ENCODE results near the gene FARS2. TPM values are rescaled to one million over a fixed set of nuclear protein-coding genes. Genes with fewer than 3 reads are reported as not detected.

The FARS2 gene
- total RNA-seq, 2 experiments from 2014 or later: 13.8 to 14.3 TPM

DNA sequence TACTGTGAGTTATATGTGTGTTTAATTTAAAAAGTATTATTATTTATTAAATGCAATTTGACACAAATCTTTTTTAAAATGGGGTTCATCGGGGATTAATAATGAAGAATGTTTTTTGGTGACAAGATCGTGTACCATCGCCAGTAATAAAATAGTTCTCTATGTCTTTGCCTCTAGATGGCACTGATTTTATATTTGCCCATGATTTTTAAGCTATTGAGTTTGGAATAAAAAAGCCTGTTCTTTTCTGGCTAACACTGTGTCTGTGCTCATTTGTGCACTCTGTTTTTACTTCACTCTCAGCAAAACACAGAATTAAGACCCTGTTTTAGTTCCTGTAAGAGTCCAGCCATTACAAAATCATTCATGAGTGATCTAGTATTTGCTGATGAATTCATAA lies 127.0 kb downstream of the FARS2 start:
- no peak for DNase-seq (ENCODE audit: low spot score)
- H3K36me3 ChIP-seq (ENCODE audit: insufficient read depth, low read length): no peaks in the 10 kb centered on the region
- 0 out of 2 replicates have a peak, but pooled peaks cover 6% of the 10 kb centered on the region for H4K20me1 ChIP-seq (ENCODE audit: insufficient read depth, low read length)
- no peak overlapping the region for H2AFZ ChIP-seq (ENCODE audit: low read length)
- ChIA-PET CTCF (ENCODE audit: unreplicated experiment) (no interaction called here), POLR2A (interaction anchor here (0.5 to 1.0 kb wide), 2 partner anchors 9 to 1838 kb away, joined by 3 to 6 read pairs; no protein-coding TSS in a partner anchor)
- no peaks in the 10 kb centered on the region for H3K9me2 ChIP-seq (ENCODE audit: insufficient read depth, low read length)
- intact Hi-C loops (cut with micrococcal nuclease; ENCODE audit: unreplicated experiment): no loop called here
- no peak overlapping the region for H3K4me3 ChIP-seq (ENCODE audit: low read depth, low read length, poor library complexity, severe bottlenecking)
- no peak overlapping the region for H3K4me2 ChIP-seq (ENCODE audit: low read length)
- H3K9me3 ChIP-seq (ENCODE audit: low read length): no peaks in the 10 kb centered on the region
- BruUV-seq (replicated peaks): no TSS peak
- H3K79me2 ChIP-seq (ENCODE audit: insufficient read depth, low read depth, low read length): no peaks in the 10 kb centered on the region
- H3K4me1 ChIP-seq (ENCODE audit: insufficient read depth, low read length, poor library complexity, severe bottlenecking): no peaks in the 10 kb centered on the region
- TF ChIP-seq EZH2phosphoT487 (IDR thresholded peaks at IDR 0.05; ENCODE audit: borderline replicate concordance, low read depth, low read length): no peak
- TF ChIP-seq, protein P1, sequence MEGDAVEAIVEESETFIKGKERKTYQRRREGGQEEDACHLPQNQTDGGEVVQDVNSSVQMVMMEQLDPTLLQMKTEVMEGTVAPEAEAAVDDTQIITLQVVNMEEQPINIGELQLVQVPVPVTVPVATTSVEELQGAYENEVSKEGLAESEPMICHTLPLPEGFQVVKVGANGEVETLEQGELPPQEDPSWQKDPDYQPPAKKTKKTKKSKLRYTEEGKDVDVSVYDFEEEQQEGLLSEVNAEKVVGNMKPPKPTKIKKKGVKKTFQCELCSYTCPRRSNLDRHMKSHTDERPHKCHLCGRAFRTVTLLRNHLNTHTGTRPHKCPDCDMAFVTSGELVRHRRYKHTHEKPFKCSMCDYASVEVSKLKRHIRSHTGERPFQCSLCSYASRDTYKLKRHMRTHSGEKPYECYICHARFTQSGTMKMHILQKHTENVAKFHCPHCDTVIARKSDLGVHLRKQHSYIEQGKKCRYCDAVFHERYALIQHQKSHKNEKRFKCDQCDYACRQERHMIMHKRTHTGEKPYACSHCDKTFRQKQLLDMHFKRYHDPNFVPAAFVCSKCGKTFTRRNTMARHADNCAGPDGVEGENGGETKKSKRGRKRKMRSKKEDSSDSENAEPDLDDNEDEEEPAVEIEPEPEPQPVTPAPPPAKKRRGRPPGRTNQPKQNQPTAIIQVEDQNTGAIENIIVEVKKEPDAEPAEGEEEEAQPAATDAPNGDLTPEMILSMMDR (conservative IDR thresholded peaks at IDR 0.05; ENCODE audit: low read length): no peak; the same call in 1 of the 2 replicates
- no peak overlapping the region for H3K27ac ChIP-seq (ENCODE audit: low read depth, low read length, poor library complexity, severe bottlenecking)

DNA sequence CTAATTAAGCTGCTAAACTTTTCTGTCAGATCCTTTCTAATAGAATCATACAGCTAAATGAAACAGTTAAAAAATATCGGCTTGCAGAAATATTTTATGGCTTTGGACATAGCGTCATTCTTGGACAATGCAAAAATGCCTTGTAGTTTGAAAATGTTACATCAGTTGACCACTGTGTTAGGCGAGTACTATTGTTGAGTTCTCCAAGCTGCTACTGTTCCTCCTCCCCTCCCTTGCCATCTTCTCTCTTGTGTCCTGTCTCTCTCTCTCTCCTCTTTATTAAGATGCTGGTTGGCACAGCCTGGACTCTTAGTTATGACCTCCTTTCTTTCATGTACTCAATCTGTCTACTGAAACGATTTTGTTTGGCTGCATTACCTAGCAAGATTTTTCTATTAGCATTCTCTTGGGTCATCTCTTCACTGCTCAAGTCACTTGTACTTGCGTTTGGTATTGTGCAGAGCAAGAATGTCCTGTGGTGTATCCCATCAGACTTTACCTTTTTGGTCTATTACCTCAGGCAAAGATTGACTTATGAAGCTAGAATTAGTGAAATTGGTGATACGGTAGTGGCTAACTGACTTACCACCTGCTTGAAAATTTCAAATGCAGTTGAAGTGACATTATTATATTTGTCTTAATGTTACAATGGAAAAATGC lies 127.9 kb downstream of the FARS2 start:
- CTCF ChIA-PET (ENCODE audit: unreplicated experiment): no interaction called here

More for the DNA sequence above, 127.9 kb downstream of the FARS2 start:
- Histone ChIP-seq H3K36me3 (ENCODE audit: insufficient read depth, low read length) (no peaks in the 10 kb centered on the region), H3K27ac (ENCODE audit: low read depth, low read length, poor library complexity, severe bottlenecking) (no peak overlapping the region), H3K9me3 (ENCODE audit: low read length) (no peaks in the 10 kb centered on the region), H3K9me2 (ENCODE audit: insufficient read depth, low read length) (no peaks in the 10 kb centered on the region), H3K4me1 (ENCODE audit: insufficient read depth, low read length, poor library complexity, severe bottlenecking) (no peaks in the 10 kb centered on the region), H3K79me2 (ENCODE audit: insufficient read depth, low read depth, low read length) (no peaks in the 10 kb centered on the region), H3K4me3 (ENCODE audit: low read depth, low read length, poor library complexity, severe bottlenecking) (no peak overlapping the region), H4K20me1 (ENCODE audit: insufficient read depth, low read length) (0 out of 2 replicates have a peak, but pooled peaks cover 6% of the 10 kb centered on the region), H3K4me2 (ENCODE audit: low read length) (no peak overlapping the region), H2AFZ (ENCODE audit: low read length) (no peak overlapping the region)
- intact Hi-C loops (cut with micrococcal nuclease; ENCODE audit: unreplicated experiment): no loop called here
- no peak for DNase-seq (ENCODE audit: low spot score)
- POLR2A ChIA-PET: interaction anchor here (1.0 kb wide), 1 partner anchor 10 kb away, joined by 6 read pairs; no protein-coding TSS in a partner anchor
- no peak for TF ChIP-seq EZH2phosphoT487 (IDR thresholded peaks at IDR 0.05; ENCODE audit: borderline replicate concordance, low read depth, low read length)
- TF ChIP-seq, protein P1 (conservative IDR thresholded peaks at IDR 0.05; ENCODE audit: low read length): no peak
- BruUV-seq (replicated peaks): no TSS peak
